ENCODE data around the gene CLK4. TPM values are rescaled to one million over a fixed set of nuclear protein-coding genes. Genes with fewer than 3 reads are reported as not detected.

Gene CLK4
- total and polyA plus RNA-seq, 2 of the 8 experiments (the other 6 are each of a cell fraction or from before 2014, with no cell fraction given): 8.1 to 12.6 TPM

GRCh38 chr5:178564811-178565550 lies 61.9 kb downstream of the CLK4 start:
- no peak overlapping the region for H3K23ac ChIP-seq (ENCODE audit: insufficient read length)
- H2AK5ac ChIP-seq (ENCODE audit: low read depth, low read length): no peak overlapping the region
- no peak overlapping the region for H2BK15ac ChIP-seq (ENCODE audit: low read length)
- H3K27ac ChIP-seq (ENCODE audit: low read depth, low read length): no peak overlapping the region
- no peaks in the 10 kb centered on the region for H3K27me3 ChIP-seq (replicated peaks in 1 of 4; ENCODE audit: control insufficient read depth in 3 of 4, extremely low read depth in 1 of 4, insufficient read depth in 3 of 4, low read length in 3 of 4)
- peak overlapping the region; percentile 8 to 56 for H3K4me2 ChIP-seq (ENCODE audit: insufficient read depth in 1 of 2, low read depth in 2 of 2, low read length in 2 of 2)
- peak overlapping the region in 1 of 4 experiments; percentile 27; a peak in 2 of 8 replicates for H3K4me3 ChIP-seq (ENCODE audit: extremely low read depth in 1 of 4, insufficient read depth in 2 of 4, low read depth in 3 of 4, low read length in 4 of 4)
- no peak overlapping the region for H2AFZ ChIP-seq (ENCODE audit: low read length)
- no peaks in the 10 kb centered on the region for H3K79me2 ChIP-seq (ENCODE audit: control insufficient read depth in 1 of 2, insufficient read depth in 2 of 2, low read length in 2 of 2)
- no peaks in the 10 kb centered on the region for H3K79me1 ChIP-seq (ENCODE audit: low read depth, low read length)
- CTCF ChIA-PET (ENCODE audit: partially characterized antibody): interaction anchor here (1.5 to 1.7 kb wide), 2 partner anchors 9 to 284 kb away, joined by 4 read pairs; no protein-coding TSS in a partner anchor
- H4K8ac ChIP-seq (ENCODE audit: extremely low read depth, insufficient read depth, low read length): no peak overlapping the region
- H3K18ac ChIP-seq (ENCODE audit: extremely low read depth, low read length): no peak overlapping the region
- H2BK20ac ChIP-seq (ENCODE audit: low read length): no peak overlapping the region
- FAIRE-seq: no peak
- no peaks in the 10 kb centered on the region for H3K36me3 ChIP-seq (ENCODE audit: control insufficient read depth in 2 of 4, insufficient read depth in 4 of 4, low read length in 3 of 4)
- H3K4ac ChIP-seq (replicated peaks; ENCODE audit: insufficient read length, low read depth, low read length): no peak overlapping the region
- 76% methylated on average over 12 of the region's 12 CpGs; no CpG with 5 or more reads in 1 of the 2 experiments for WGBS, 2 experiments (ENCODE audit: extremely low coverage in 1 of 2, insufficient coverage in 1 of 2, insufficient read length in 1 of 2, insufficient replicate concordance in 2 of 2, low coverage in 1 of 2, low lambda C conversion rate in 2 of 2, missing lambda C conversion rate in 1 of 2)
- no peak overlapping the region for H3K14ac ChIP-seq (ENCODE audit: insufficient read length)
- H3K9ac ChIP-seq (replicated peaks in 1 of 4; ENCODE audit: extremely low read depth in 1 of 4, low read depth in 3 of 4, low read length in 3 of 4): no peak overlapping the region
- H2BK120ac ChIP-seq (replicated peaks; ENCODE audit: low read depth, low read length): no peak overlapping the region
- POLR2A ChIA-PET (ENCODE audit: partially characterized antibody): no interaction called here
- no peak overlapping the region for H4K5ac ChIP-seq (ENCODE audit: insufficient read length, low read depth, low read length)
- no peak overlapping the region; the same call in 1 of the 2 replicates for H2BK12ac ChIP-seq (ENCODE audit: low read depth, low read length)
- H4K91ac ChIP-seq (replicated peaks; ENCODE audit: insufficient read length, low read length): no peak overlapping the region
- H3K23me2 ChIP-seq (ENCODE audit: low read depth, low read length): no peaks in the 10 kb centered on the region
- no peaks in the 10 kb centered on the region for H3K9me3 ChIP-seq (ENCODE audit: insufficient read depth in 2 of 2, low read depth in 1 of 2, low read length in 1 of 2)
- no peak overlapping the region for H3K56ac ChIP-seq (replicated peaks; ENCODE audit: insufficient read length, low read depth, low read length)
- H4K20me1 ChIP-seq (replicated peaks in 1 of 2; ENCODE audit: control insufficient read depth in 1 of 2, insufficient read depth in 2 of 2, low read length in 2 of 2): no peaks in the 10 kb centered on the region
- peaks cover 4 to 24% (median 10%) of the 10 kb centered on the region in 4 experiments for H3K4me1 ChIP-seq (replicated peaks in 1 of 4; ENCODE audit: control insufficient read depth in 3 of 4, insufficient read depth in 4 of 4, low read length in 3 of 4)
- no peak for DNase-seq (ENCODE audit: low read depth in 1 of 2, low spot score in 2 of 2)
- no peak overlapping the region for H2BK5ac ChIP-seq (ENCODE audit: low read depth, low read length)
- TF ChIP-seq USF2 (IDR thresholded peaks at IDR 0.05; ENCODE audit: low read length): no peak
- no peak for TF ChIP-seq TCF12 (IDR thresholded peaks at IDR 0.05; ENCODE audit: low read depth, low read length)
- no peak for TF ChIP-seq SIX5 (IDR thresholded peaks at IDR 0.05; ENCODE audit: low read depth, low read length)
- TF ChIP-seq POLR2A (IDR thresholded peaks at IDR 0.05; ENCODE audit: control extremely low read depth in 1 of 2, low read depth in 2 of 2, low read length in 2 of 2): no peak
- no peak for TF ChIP-seq KDM1A (IDR thresholded peaks at IDR 0.05; ENCODE audit: borderline replicate concordance, low read length)
- TF ChIP-seq PHF8 (conservative IDR thresholded peaks at IDR 0.05; ENCODE audit: low read depth, low read length): no peak
- no peak for TF ChIP-seq HDAC6 (IDR thresholded peaks at IDR 0.05; ENCODE audit: low read depth, low read length)
- no peak for TF ChIP-seq EP300 (IDR thresholded peaks at IDR 0.05; ENCODE audit: borderline replicate concordance in 1 of 2, low read depth in 2 of 2, low read length in 2 of 2)
- TF ChIP-seq ASH2L (IDR thresholded peaks at IDR 0.05; ENCODE audit: low read length): no peak
- TF ChIP-seq NANOG (IDR thresholded peaks at IDR 0.05; ENCODE audit: insufficient read depth, low read depth, low read length, poor library complexity, severe bottlenecking): no peak
- TF ChIP-seq EGR1 (IDR thresholded peaks at IDR 0.05; ENCODE audit: borderline replicate concordance, low read depth, low read length): no peak

Measured in H1 (cell line).